Tibial artery (tissue), 4 donors: Measurements from ENCODE around the gene MED9.

Experiments used
- DNase-seq, 2 donors: peaks; one replicate each; pipeline ENCODE4 v3.0.0-alpha.2; 2019
- H3K27ac ChIP-seq, 2 donors: fragments of 200-600 bp; sonication (generic) in 1 of 2; 1 replicate in 1 of 2; 2 replicates in 1 of 2; pipeline ENCODE4 v1.5.1; 2018 to 2019; ENCODE audit warnings: mild to moderate bottlenecking in 1 of 2
- H3K27me3 ChIP-seq, 2 donors: fragments of 200-600 bp; sonication (generic) in 1 of 2; one replicate each; pipeline versions ENCODE4 v1.5.1 to v1.6.0; 2016 to 2019
- H3K36me3 ChIP-seq, 3 donors: fragments of 200-600 bp; sonication (generic) in 2 of 3; one replicate each; pipeline ENCODE4 v1.5.1; 2016 to 2019; ENCODE audit warnings: mild to moderate bottlenecking in 2 of 3
- H3K4me1 ChIP-seq, 4 donors: fragments of 200-600 bp; sonication (generic) in 2 of 4; 1 replicate in 3 of 4; 2 replicates in 1 of 4; pipeline ENCODE4 v1.5.1; 2016 to 2019
- H3K4me3 ChIP-seq, 2 donors: fragments of 200-600 bp; sonication (generic) in 1 of 2; 1 replicate in 1 of 2; 2 replicates in 1 of 2; pipeline ENCODE4 v1.5.1; 2018 to 2019; ENCODE audit warnings: mild to moderate bottlenecking in 2 of 2
- H3K9me3 ChIP-seq, 3 donors: fragments of 200-600 bp; sonication (generic) in 1 of 3; one replicate each; pipeline ENCODE4 v1.5.1; 2016 to 2019
- intact Hi-C: fragments of 100-400 bp; cut with DNase I; formaldehyde crosslinking; loops from one replicate; pipeline ENCODE4 v1.15.0; 2023; ENCODE audit warnings: low total_unique reads
- TF ChIP-seq, protein P1 (sequence below), 2 experiments: fragments of 200-600 bp in 1 of 2; fragments of 450-650 bp in 1 of 2; IDR thresholded peaks; one replicate each; pipeline ENCODE4 v1.5.1; 2017 to 2019; ENCODE audit warnings: antibody characterized with exemption in 2 of 2, mild to moderate bottlenecking in 1 of 2, moderate library complexity in 1 of 2

Gene MED9

DNA sequence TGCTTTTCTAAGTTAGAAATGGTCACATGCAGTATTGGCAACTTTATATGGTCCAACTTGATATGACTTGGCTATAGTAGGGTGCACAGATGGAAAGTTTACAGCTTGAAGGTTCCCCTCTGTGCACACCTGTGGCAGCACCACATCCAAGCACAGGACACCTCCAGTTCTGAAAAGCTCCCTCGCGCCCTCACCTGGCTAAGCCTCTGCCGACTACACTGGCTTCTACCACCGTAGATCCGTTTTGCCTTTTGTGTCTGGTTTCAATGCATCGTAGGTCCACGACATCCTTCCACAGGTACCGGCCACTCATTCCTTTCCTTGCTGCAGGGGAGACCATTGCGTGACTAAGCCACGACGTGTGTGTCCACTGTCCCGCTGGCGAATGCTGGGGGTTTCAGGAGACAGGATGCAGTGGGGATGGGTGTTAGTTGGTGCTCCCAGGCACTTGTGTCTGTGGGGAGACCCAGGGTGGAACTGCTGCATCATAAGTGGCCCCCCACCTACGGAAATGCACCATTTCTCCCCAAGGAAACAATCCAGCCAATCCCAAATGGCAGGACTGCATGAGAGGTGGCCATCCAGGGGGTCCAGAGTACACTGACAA is 24.3 kb downstream of the MED9 start:
- no peak overlapping the region for H3K27ac ChIP-seq
- intact Hi-C loops = no loop called here
- TF ChIP-seq, protein P1, sequence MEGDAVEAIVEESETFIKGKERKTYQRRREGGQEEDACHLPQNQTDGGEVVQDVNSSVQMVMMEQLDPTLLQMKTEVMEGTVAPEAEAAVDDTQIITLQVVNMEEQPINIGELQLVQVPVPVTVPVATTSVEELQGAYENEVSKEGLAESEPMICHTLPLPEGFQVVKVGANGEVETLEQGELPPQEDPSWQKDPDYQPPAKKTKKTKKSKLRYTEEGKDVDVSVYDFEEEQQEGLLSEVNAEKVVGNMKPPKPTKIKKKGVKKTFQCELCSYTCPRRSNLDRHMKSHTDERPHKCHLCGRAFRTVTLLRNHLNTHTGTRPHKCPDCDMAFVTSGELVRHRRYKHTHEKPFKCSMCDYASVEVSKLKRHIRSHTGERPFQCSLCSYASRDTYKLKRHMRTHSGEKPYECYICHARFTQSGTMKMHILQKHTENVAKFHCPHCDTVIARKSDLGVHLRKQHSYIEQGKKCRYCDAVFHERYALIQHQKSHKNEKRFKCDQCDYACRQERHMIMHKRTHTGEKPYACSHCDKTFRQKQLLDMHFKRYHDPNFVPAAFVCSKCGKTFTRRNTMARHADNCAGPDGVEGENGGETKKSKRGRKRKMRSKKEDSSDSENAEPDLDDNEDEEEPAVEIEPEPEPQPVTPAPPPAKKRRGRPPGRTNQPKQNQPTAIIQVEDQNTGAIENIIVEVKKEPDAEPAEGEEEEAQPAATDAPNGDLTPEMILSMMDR (IDR thresholded peaks at IDR 0.05) = no peak
- peaks cover 0 to 12% (median 4%) of the 10 kb centered on the region in 4 donors for H3K4me1 ChIP-seq
- no peaks in the 10 kb centered on the region for H3K27me3 ChIP-seq
- no peaks in the 10 kb centered on the region for H3K36me3 ChIP-seq
- no peak for DNase-seq
- no peaks in the 10 kb centered on the region for H3K9me3 ChIP-seq
- H3K4me3 ChIP-seq = no peak overlapping the region

DNA sequence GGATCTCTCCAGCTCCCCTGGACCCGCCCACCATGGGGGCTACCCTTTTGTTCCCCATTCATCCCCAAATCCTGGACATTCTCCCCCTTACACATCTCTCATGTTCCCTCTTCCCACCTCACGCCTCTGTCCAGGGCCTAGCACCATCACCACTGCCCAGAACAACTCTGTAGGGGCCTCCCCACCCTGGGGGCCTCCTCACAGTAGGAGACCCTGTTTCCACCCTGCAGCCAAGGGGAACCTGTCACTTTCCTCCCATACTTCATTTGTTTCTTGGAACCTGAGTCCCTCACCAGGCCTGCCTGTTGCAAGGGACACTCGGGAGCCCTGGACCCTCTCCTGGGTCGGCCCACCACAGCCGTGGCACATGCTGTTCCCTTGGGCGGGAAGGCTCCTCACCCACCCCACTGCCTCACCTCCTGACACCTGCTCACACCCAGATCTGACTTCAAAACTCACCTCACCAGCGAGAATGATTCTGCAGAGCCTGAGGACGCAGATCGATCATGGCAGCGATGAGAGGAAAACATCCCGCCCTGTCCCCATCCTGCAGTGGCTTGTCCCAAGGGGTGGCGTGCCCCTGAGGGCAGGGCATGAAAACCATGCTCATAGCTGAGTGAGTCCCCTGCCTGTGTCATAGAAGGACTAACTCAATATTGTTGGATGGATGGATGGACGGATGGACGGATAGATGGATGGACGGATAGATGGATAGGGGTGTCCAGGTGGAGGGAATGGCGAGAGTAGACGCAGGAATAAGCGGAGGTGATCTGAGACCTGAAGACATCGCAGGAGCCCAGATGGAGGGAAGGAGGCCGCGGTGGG is 26.2 kb downstream of the MED9 start:
- peaks cover 0 to under 1% (median 0%) of the 10 kb centered on the region in 3 donors for H3K36me3 ChIP-seq
- no peak overlapping the region for H3K27ac ChIP-seq
- peaks cover 0 to 4% (median 0%) of the 10 kb centered on the region in 4 donors for H3K4me1 ChIP-seq
- H3K4me3 ChIP-seq = no peak overlapping the region
- TF ChIP-seq, protein P1 (IDR thresholded peaks at IDR 0.05) = no peak
- H3K27me3 ChIP-seq = no peaks in the 10 kb centered on the region
- no peaks in the 10 kb centered on the region for H3K9me3 ChIP-seq
- no peak for DNase-seq
- intact Hi-C loops = no loop called here

DNA sequence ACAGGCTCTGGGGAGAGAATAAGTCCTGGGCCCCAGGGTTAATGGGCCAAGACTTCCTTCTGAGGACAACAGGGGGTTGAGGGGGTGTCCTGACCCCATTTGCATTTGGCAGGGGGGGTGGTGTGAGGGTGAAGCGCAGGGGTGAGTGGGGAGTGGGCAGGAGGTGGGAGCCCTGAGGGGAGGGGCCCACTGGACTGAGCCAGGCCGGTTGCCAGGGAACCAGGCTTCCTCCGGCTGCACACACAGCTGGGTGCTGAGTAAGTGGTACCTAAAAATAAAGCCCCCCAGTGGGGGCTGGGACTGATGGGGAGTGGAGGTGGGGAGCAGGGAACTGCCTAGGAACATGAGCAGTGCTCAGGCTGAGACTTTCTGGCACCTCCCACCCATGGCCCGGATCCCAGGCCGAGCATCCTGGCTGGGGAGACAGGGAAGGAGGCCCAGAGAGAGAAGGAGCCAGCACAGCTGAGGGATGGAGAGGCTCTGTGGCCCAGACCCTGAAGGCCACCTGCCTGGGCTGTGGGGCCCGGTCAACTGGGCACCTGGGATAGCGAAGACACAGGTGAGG is 26.8 kb downstream of the MED9 start:
- TF ChIP-seq, protein P1 (IDR thresholded peaks at IDR 0.05) = no peak
- no peak overlapping the region for H3K27ac ChIP-seq
- H3K4me1 ChIP-seq = peaks cover 0 to 4% (median 0%) of the 10 kb centered on the region in 4 donors
- H3K27me3 ChIP-seq = no peaks in the 10 kb centered on the region
- H3K9me3 ChIP-seq = no peaks in the 10 kb centered on the region
- intact Hi-C loops = no loop called here
- no peak for DNase-seq
- H3K36me3 ChIP-seq = peaks cover 0 to 4% (median 0%) of the 10 kb centered on the region in 3 donors
- H3K4me3 ChIP-seq = no peak overlapping the region

DNA sequence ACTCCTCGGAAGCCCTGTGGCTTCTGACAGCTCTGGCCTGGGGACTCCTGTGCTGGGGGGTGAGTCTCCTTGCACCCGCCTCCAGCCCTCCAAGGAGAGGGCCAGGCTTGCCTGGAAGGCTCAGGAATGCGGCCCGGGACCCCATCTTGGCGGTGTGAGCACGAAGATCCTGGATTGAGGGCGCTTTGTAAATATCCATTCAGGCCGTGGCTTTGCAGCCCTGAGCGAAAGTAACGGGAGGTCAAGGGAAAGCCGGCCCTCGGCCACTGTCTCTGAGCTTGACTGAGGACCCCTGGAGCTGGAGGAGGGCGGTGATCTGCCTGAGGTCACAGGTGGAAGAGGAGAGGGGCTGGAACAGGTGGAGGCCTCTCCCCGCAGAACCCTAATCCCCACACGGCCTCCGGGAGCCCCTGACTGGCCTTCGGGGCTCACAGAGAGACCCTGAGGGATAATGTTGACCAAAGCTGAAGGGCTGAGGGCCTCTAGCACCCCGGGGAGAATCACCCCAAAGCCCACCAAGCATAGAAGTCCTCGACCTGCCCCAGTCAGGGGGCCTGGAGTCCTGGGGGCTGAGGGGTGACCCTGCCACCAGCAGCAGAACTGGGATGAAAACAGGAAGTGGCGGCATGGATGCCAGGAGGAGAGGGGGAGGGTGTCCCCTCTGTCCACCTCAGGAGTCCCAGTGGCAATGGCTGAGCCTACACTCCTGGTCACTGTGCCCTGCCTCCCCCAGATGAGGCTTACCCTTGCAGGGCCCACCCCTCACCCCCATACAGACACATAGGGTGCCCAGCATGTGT is 27.7 kb downstream of the MED9 start:
- H3K36me3 ChIP-seq = peaks cover 0 to 4% (median 0%) of the 10 kb centered on the region in 3 donors

DNA sequence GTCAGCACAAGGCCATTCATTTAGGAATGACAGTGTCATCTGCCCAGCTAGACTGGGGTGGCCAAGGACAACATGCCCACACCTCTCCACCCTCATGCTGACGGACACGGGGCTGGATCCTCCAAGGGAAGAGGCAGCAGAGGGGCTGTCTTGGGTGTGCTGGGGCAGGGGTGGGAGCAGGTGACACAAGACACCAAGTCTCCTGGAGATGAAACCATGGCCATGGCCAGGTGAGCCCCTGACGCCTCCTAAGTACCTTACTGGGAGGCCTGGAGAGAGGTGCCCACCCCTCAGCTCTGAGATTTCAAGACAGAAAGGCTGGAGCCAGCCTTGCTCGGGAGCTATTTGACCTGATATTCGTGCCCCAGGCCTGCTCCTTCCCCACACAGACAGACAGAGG is 28.4 kb downstream of the MED9 start:
- no peak overlapping the region for H3K4me3 ChIP-seq
- no peaks in the 10 kb centered on the region for H3K27me3 ChIP-seq
- TF ChIP-seq, protein P1 (IDR thresholded peaks at IDR 0.05) = no peak
- peaks cover 0 to 4% (median 0%) of the 10 kb centered on the region in 3 donors for H3K36me3 ChIP-seq
- H3K9me3 ChIP-seq = no peaks in the 10 kb centered on the region
- no peak overlapping the region for H3K27ac ChIP-seq
- no peak for DNase-seq
- peaks cover 0 to 4% (median 0%) of the 10 kb centered on the region in 4 donors for H3K4me1 ChIP-seq
- intact Hi-C loops = no loop called here

More for the DNA sequence above, 27.7 kb downstream of the MED9 start:
- DNase-seq = no peak
- Histone ChIP-seq H3K4me1 (peaks cover 0 to 4% (median 0%) of the 10 kb centered on the region in 4 donors), H3K27me3 (no peaks in the 10 kb centered on the region), H3K27ac (no peak overlapping the region), H3K9me3 (no peaks in the 10 kb centered on the region), H3K4me3 (no peak overlapping the region)
- TF ChIP-seq, protein P1 (IDR thresholded peaks at IDR 0.05) = no peak
- intact Hi-C loops = no loop called here
